ENCODE results near the gene N4BP3.

GRCh38 chr5:178141550-178141949 lies 28.2 kb downstream of the N4BP3 start:
- no peak for TF ChIP-seq CTCF (IDR thresholded peaks at IDR 0.05)
- no peak for TF ChIP-seq POLR2A (IDR thresholded peaks at IDR 0.05)
- TF ChIP-seq EP300 (IDR thresholded peaks at IDR 0.05; ENCODE audit: low read depth) = no peak
- TF ChIP-seq POLR2AphosphoS5 (IDR thresholded peaks at IDR 0.05) = no peak

All from transverse colon (tissue), 4 donors.